ENCODE data around the gene CYS1. TPM values are rescaled to one million over a fixed set of nuclear protein-coding genes. Genes with fewer than 3 reads are reported as not detected.

CYS1 gene
- total RNA-seq, 1 experiment from 2014 or later: 3.7 TPM

- no TSS peak for BruUV-seq (replicated peaks)
- TF ChIP-seq POLR2A (IDR thresholded peaks at IDR 0.05; ENCODE audit: borderline replicate concordance, extremely low read depth, insufficient read depth, insufficient read length) (no peak), CTCF (IDR thresholded peaks at IDR 0.05 in 2 of 3, conservative IDR thresholded peaks at IDR 0.05 in 1 of 3; ENCODE audit: borderline replicate concordance in 1 of 3, insufficient read depth in 1 of 3, low read depth in 2 of 3, low read length in 2 of 3) (peak in 2 of 3 experiments; percentile 40 to 60; a peak in 4 of 6 replicates)
- peaks cover 15 to 35% of the 10 kb centered on the region in 2 experiments; a peak in 3 of 4 replicates for H3K4me1 ChIP-seq (ENCODE audit: control insufficient read depth in 1 of 2, insufficient read depth in 2 of 2, low read length in 2 of 2)
- H3K9ac ChIP-seq (ENCODE audit: low read length): peak overlapping the region; percentile 99
- intact Hi-C loops (cut with micrococcal nuclease): loop anchor here (1.0 to 10.0 kb wide), 5 partner anchors 180 to 544 kb away; partner anchors contain the start of gene HPCAL1
- H3K9me3 ChIP-seq (ENCODE audit: control insufficient read depth in 1 of 2, insufficient read depth in 1 of 2, low read depth in 1 of 2, low read length in 2 of 2): no peaks in the 10 kb centered on the region
- peaks cover 86% of the 10 kb centered on the region for H3K79me2 ChIP-seq (ENCODE audit: insufficient read depth, low read length)
- no peak overlapping the region; a peak in 1 of 4 replicates for H3K4me3 ChIP-seq (replicated peaks in 1 of 2; ENCODE audit: low read depth in 1 of 2, low read length in 2 of 2)
- ChIA-PET POLR2A (interaction anchor here (0.8 to 3.2 kb wide), 4 partner anchors 10 to 310 kb away, joined by 3 to 12 read pairs (median 8); no protein-coding TSS in a partner anchor), CTCF (interaction anchor here (0.8 to 3.5 kb wide), 9 partner anchors 9 to 313 kb away, joined by 3 to 55 read pairs (median 4); no protein-coding TSS in a partner anchor), RAD21 (ENCODE audit: low non-redundant PET in 1 of 2, low total read pairs in 2 of 2, uncharacterized antibody in 2 of 2, unreplicated experiment in 2 of 2) (interaction anchor here (0.6 to 1.5 kb wide), 3 partner anchors 308 to 310 kb away, joined by 3 to 7 read pairs (median 5); no protein-coding TSS in a partner anchor)
- no peaks in the 10 kb centered on the region for H3K9me2 ChIP-seq (ENCODE audit: insufficient read depth)
- peaks cover 22 to 63% of the 10 kb centered on the region in 2 experiments for H3K36me3 ChIP-seq (ENCODE audit: control insufficient read depth in 1 of 2, insufficient read depth in 2 of 2, low read length in 2 of 2)
- H3K27ac ChIP-seq (ENCODE audit: low read depth, low read length): no peak overlapping the region
- H4K20me1 ChIP-seq (ENCODE audit: insufficient read depth): peaks cover 29% of the 10 kb centered on the region; the same call in 1 of the 2 replicates
- DNase-seq (ENCODE audit: low read depth, low spot score) (no peak), ATAC-seq (no peak)
- no peaks in the 10 kb centered on the region for H3K27me3 ChIP-seq (ENCODE audit: insufficient read depth, low read length)
- no peak overlapping the region for H2AFZ ChIP-seq (ENCODE audit: low read depth, low read length, poor library complexity, severe bottlenecking)
- peak overlapping the region; percentile 88; the same call in 1 of the 2 replicates for H3K4me2 ChIP-seq (ENCODE audit: low read length)
Measured at GRCh38 chr2:10124538-10125045, 44.4 kb upstream of the CYS1 start.

GRCh38 chr2:10123281-10123680 lies 43.1 kb upstream of the CYS1 start:
- ATAC-seq (no peak), DNase-seq (ENCODE audit: low read depth, low spot score) (no peak)
- Histone ChIP-seq H3K4me2 (ENCODE audit: low read length) (peak overlapping the region; percentile 88), H3K9me3 (ENCODE audit: control insufficient read depth in 1 of 2, insufficient read depth in 1 of 2, low read depth in 1 of 2, low read length in 2 of 2) (no peaks in the 10 kb centered on the region), H3K9ac (ENCODE audit: low read length) (peak overlapping the region; percentile 99), H3K27ac (ENCODE audit: low read depth, low read length) (peak overlapping the region; percentile 80), H3K9me2 (ENCODE audit: insufficient read depth) (no peaks in the 10 kb centered on the region), H3K4me1 (ENCODE audit: control insufficient read depth in 1 of 2, insufficient read depth in 2 of 2, low read length in 2 of 2) (peaks cover 18 to 41% of the 10 kb centered on the region in 2 experiments; a peak in 3 of 4 replicates), H3K4me3 (replicated peaks in 1 of 2; ENCODE audit: low read depth in 1 of 2, low read length in 2 of 2) (peak overlapping the region; percentile 86 to 96), H3K79me2 (ENCODE audit: insufficient read depth, low read length) (peaks cover 73% of the 10 kb centered on the region), H3K27me3 (ENCODE audit: insufficient read depth, low read length) (no peaks in the 10 kb centered on the region), H2AFZ (ENCODE audit: low read depth, low read length, poor library complexity, severe bottlenecking) (no peak overlapping the region), H3K36me3 (ENCODE audit: control insufficient read depth in 1 of 2, insufficient read depth in 2 of 2, low read length in 2 of 2) (peaks cover 17 to 50% of the 10 kb centered on the region in 2 experiments), H4K20me1 (ENCODE audit: insufficient read depth) (peaks cover 22% of the 10 kb centered on the region; the same call in 1 of the 2 replicates)
- POLR2A ChIA-PET: interaction anchor here (1.6 kb wide), 1 partner anchor 285 kb away, joined by 6 read pairs; no protein-coding TSS in a partner anchor
- RAD21 ChIA-PET (ENCODE audit: low non-redundant PET in 1 of 2, low total read pairs in 2 of 2, uncharacterized antibody in 2 of 2, unreplicated experiment in 2 of 2): interaction anchor here in 1 of 2 experiments (0.8 kb wide), 1 partner anchor 51 kb away, joined by 6 read pairs; no protein-coding TSS in a partner anchor
- intact Hi-C loops (cut with micrococcal nuclease): loop anchor here (10.0 kb wide), 1 partner anchor 182 kb away; the partner anchor contains the start of gene HPCAL1
- CTCF ChIA-PET: interaction anchor here (3.5 kb wide), 1 partner anchor 311 kb away, joined by 55 read pairs; no protein-coding TSS in a partner anchor
- no TSS peak for BruUV-seq (replicated peaks)
- no peak for TF ChIP-seq ZBTB33 (IDR thresholded peaks at IDR 0.05; ENCODE audit: extremely low read depth, insufficient replicate concordance, low read length)
- no peak for TF ChIP-seq POLR2A (IDR thresholded peaks at IDR 0.05; ENCODE audit: borderline replicate concordance, extremely low read depth, insufficient read depth, insufficient read length)
- no peak for TF ChIP-seq MAX (IDR thresholded peaks at IDR 0.05)
- no peak for TF ChIP-seq JUND (IDR thresholded peaks at IDR 0.05)
- no peak for TF ChIP-seq ATF3 (IDR thresholded peaks at IDR 0.05)
- TF ChIP-seq REST (IDR thresholded peaks at IDR 0.05; ENCODE audit: low read depth): no peak
